Muscle layer of duodenum (tissue), 2 donors: Measurements from ENCODE around the gene RAC2.
A peak's percentile ranks its signal among the peaks of the same experiment; 100 is the strongest.

Experiments
- H3K27ac ChIP-seq: one replicate; pipeline ENCODE4 v1.7.0; 2013; ENCODE audit warnings: mild to moderate bottlenecking, low read length
- H3K27me3 ChIP-seq: one replicate; pipeline ENCODE4 v1.7.0; 2013; ENCODE audit warnings: low read depth, mild to moderate bottlenecking, control low read depth, low read length
- H3K36me3 ChIP-seq, 2 donors: one replicate each; pipeline ENCODE4 v1.7.0; 2013; ENCODE audit warnings: low read length in 2 of 2, control low read depth in 1 of 2, mild to moderate bottlenecking in 1 of 2; ENCODE audit not compliant: insufficient read depth in 2 of 2, control insufficient read depth in 1 of 2
- H3K4me1 ChIP-seq, 2 donors: one replicate each; pipeline ENCODE4 v1.7.0; 2013; ENCODE audit warnings: low read length in 2 of 2, mild to moderate bottlenecking in 2 of 2, control low read depth in 1 of 2, moderate library complexity in 1 of 2; ENCODE audit not compliant: insufficient read depth in 2 of 2, control insufficient read depth in 1 of 2
- H3K4me3 ChIP-seq, 2 donors: one replicate each; pipeline ENCODE4 v1.7.0; 2013; ENCODE audit warnings: low read length in 2 of 2, low read depth in 1 of 2, mild to moderate bottlenecking in 1 of 2
- H3K9me3 ChIP-seq, 2 donors: one replicate each; pipeline ENCODE4 v1.7.0; 2013; ENCODE audit warnings: low read length in 2 of 2, control low read depth in 1 of 2, mild to moderate bottlenecking in 1 of 2; ENCODE audit not compliant: control insufficient read depth in 1 of 2
- donor health status: healthy.

RAC2 gene

GRCh38 chr22:37275134-37275533 lies 31.1 kb upstream of the RAC2 start:
- no peaks in the 10 kb centered on the region for H3K36me3 ChIP-seq
- no peak overlapping the region for H3K27ac ChIP-seq
- no peaks in the 10 kb centered on the region for H3K27me3 ChIP-seq
- H3K4me1 ChIP-seq: no peaks in the 10 kb centered on the region
- no peaks in the 10 kb centered on the region for H3K9me3 ChIP-seq
- no peak overlapping the region for H3K4me3 ChIP-seq

- Histone ChIP-seq H3K27ac (no peak overlapping the region), H3K27me3 (no peaks in the 10 kb centered on the region)
Measured at GRCh38 chr22:37274380-37274862, 30.4 kb upstream of the RAC2 start.

GRCh38 chr22:37273846-37274225 lies 29.8 kb upstream of the RAC2 start:
- peaks cover 0 to 4% of the 10 kb centered on the region in 2 donors for H3K9me3 ChIP-seq
- no peaks in the 10 kb centered on the region for H3K4me1 ChIP-seq
- H3K4me3 ChIP-seq: no peak overlapping the region
- no peak overlapping the region for H3K27ac ChIP-seq
- no peaks in the 10 kb centered on the region for H3K27me3 ChIP-seq
- no peaks in the 10 kb centered on the region for H3K36me3 ChIP-seq

More at GRCh38 chr22:37274380-37274862, 30.4 kb upstream of the RAC2 start:
- no peaks in the 10 kb centered on the region for H3K36me3 ChIP-seq
- H3K4me1 ChIP-seq: no peaks in the 10 kb centered on the region
- H3K4me3 ChIP-seq: no peak overlapping the region
- peaks cover 0 to 2% of the 10 kb centered on the region in 2 donors for H3K9me3 ChIP-seq

- Histone ChIP-seq H3K9me3 (peaks cover 0 to 4% of the 10 kb centered on the region in 2 donors), H3K27ac (no peak overlapping the region), H3K4me1 (no peaks in the 10 kb centered on the region), H3K4me3 (no peak overlapping the region), H3K36me3 (no peaks in the 10 kb centered on the region), H3K27me3 (no peaks in the 10 kb centered on the region)
Measured at GRCh38 chr22:37273126-37273845, 29.2 kb upstream of the RAC2 start.

- H3K4me1 ChIP-seq: peaks cover 0 to 3% of the 10 kb centered on the region in 2 donors
- H3K9me3 ChIP-seq: peaks cover 0 to 4% of the 10 kb centered on the region in 2 donors
- no peaks in the 10 kb centered on the region for H3K36me3 ChIP-seq
- no peak overlapping the region for H3K4me3 ChIP-seq
- no peaks in the 10 kb centered on the region for H3K27me3 ChIP-seq
- H3K27ac ChIP-seq: no peak overlapping the region
Measured at GRCh38 chr22:37270928-37271650, 27.0 kb upstream of the RAC2 start.

GRCh38 chr22:37269936-37270678 lies 26.0 kb upstream of the RAC2 start:
- H3K9me3 ChIP-seq: peaks cover 0 to 4% of the 10 kb centered on the region in 2 donors
- H3K36me3 ChIP-seq: no peaks in the 10 kb centered on the region
- no peaks in the 10 kb centered on the region for H3K27me3 ChIP-seq
- H3K4me1 ChIP-seq: peaks cover 0 to 3% of the 10 kb centered on the region in 2 donors
- no peak overlapping the region for H3K27ac ChIP-seq
- H3K4me3 ChIP-seq: no peak overlapping the region

GRCh38 chr22:37267661-37268413 lies 23.8 kb upstream of the RAC2 start:
- Histone ChIP-seq H3K27ac (no peak overlapping the region), H3K4me1 (peaks cover 0 to 3% of the 10 kb centered on the region in 2 donors), H3K4me3 (peak overlapping the region in 1 of 2 donors; percentile 61), H3K36me3 (no peaks in the 10 kb centered on the region), H3K27me3 (no peaks in the 10 kb centered on the region), H3K9me3 (peaks cover 0 to 19% of the 10 kb centered on the region in 2 donors)

- Histone ChIP-seq H3K36me3 (no peaks in the 10 kb centered on the region), H3K27ac (no peak overlapping the region), H3K9me3 (peaks cover 0 to 19% of the 10 kb centered on the region in 2 donors), H3K27me3 (no peaks in the 10 kb centered on the region), H3K4me1 (peaks cover 0 to 3% of the 10 kb centered on the region in 2 donors), H3K4me3 (peak overlapping the region; percentile 61 to 64)
Measured at GRCh38 chr22:37267135-37267587, 23.1 kb upstream of the RAC2 start.

- Histone ChIP-seq H3K27ac (no peak overlapping the region), H3K36me3 (no peaks in the 10 kb centered on the region), H3K4me3 (peak overlapping the region; percentile 61 to 64), H3K27me3 (peaks cover 2% of the 10 kb centered on the region), H3K9me3 (peaks cover 0 to 19% of the 10 kb centered on the region in 2 donors), H3K4me1 (peaks cover 0 to 3% of the 10 kb centered on the region in 2 donors)
Measured at GRCh38 chr22:37266581-37267134, 22.6 kb upstream of the RAC2 start.
